Activated naive CD8-positive, alpha-beta T cell treated with anti-CD3 and anti-CD28 coated beads, Interleukin-2, amount 50 U/mL, for 16 hours (primary cell): ENCODE data around the gene VMP1.

Experiments
- DNase-seq: peaks from one replicate; pipeline ENCODE4 v3.0.0-alpha.2; 2020; ENCODE audit warnings: low read depth, low spot score

Gene VMP1

GRCh38 chr17:59707149-59707970, at the start of gene VMP1, which contains the start of gene PTRH2:
Gene VMP1 (plus strand): TSS chr17:59707654. CDS start chr17:59731447, 23,793 bp downstream.
Gene PTRH2 (minus strand): TSS chr17:59707430. CDS start chr17:59697978, 9,452 bp downstream.
- DNase-seq = peak; percentile 78

DNA sequence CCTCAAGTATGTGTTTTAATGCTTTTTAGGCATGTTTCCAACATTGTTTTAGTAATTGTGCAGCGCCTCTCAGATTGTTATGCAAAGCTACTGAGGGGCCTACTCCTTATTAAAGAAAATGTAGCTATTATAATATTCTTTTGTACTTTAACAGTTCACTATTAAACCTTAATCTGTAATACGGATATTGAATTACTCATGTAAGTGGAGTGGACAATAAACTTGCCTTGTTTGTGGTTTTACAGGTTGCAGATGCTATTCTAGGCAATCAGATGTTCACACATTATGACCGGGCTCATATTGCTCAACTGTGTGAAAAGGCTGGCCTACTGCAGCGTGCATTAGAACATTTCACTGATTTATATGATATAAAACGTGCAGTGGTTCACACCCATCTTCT, 41.2 kb upstream of the VMP1 start:
- no peak for DNase-seq

GRCh38 chr17:59668816-59669215, 38.6 kb upstream of the VMP1 start:
- no peak for DNase-seq

GRCh38 chr17:59669411-59669810, 38.0 kb upstream of the VMP1 start:
- no peak for DNase-seq

- DNase-seq = no peak
These were observed 37.5 kb upstream of the VMP1 start for GRCh38 chr17:59669944-59670343.

DNA sequence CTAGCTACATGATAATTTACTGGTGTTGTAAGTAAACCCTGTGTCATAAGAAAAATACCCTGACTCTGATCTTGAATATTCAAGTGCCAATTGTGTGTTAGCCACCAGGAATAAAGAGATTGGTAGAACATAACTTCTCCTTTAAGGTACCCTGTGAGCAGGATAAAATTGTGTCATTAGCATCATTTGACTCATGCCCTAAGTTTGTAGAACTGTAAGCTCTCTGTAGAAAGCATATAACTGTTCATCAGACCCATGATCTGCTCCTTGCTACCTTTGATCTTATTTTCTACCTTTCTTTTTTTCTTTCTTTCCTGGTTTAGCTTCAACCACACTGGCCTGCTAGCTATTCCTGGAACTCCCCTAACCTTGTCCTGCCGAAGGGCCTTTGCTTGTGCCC, 36.1 kb upstream of the VMP1 start:
- no peak for DNase-seq

DNA sequence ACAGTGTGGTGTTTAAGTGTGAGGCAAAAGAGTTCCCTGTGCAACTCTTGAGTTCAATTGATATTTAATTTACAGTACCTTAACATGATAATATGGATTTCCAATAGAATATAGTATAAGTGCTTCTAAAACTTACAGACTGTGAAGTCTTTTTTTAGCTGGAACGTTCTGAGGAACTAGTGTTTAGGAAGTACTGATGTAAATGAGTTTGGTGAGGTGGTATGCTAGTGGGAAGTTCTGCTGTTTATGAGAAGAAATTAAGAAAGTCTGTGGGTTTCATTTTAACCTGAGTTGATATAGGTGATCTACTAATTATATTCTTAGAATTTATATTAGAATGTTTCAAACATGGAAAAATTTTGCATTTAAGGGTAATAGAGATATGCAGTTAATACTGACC, 32.2 kb upstream of the VMP1 start:
- no peak for DNase-seq

- no peak for DNase-seq
These were observed 30.7 kb upstream of the VMP1 start for GRCh38 chr17:59676716-59677115.

DNA sequence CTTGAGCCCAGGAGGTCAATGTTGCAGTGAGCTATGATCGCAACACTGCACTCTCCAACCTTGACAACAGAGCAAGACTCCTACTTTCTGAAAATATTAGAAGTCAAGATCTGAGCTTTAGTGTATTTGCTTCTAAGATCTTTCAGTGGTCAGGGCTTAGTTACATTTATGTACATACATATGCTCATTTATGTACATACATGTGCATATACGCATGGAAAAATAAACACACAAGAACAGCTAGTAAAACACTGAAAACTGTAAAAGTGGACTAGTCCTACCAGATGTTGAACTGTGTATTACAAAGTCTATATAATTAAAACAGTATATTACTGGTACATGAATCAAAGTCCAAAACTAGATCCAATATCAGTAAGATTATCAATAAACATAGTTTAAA, 28.5 kb upstream of the VMP1 start:
- no peak for DNase-seq

- no peak for DNase-seq
These were observed 27.1 kb upstream of the VMP1 start for GRCh38 chr17:59680314-59680713.

- no peak for DNase-seq
These were observed 24.2 kb upstream of the VMP1 start for GRCh38 chr17:59683283-59683682.

DNA sequence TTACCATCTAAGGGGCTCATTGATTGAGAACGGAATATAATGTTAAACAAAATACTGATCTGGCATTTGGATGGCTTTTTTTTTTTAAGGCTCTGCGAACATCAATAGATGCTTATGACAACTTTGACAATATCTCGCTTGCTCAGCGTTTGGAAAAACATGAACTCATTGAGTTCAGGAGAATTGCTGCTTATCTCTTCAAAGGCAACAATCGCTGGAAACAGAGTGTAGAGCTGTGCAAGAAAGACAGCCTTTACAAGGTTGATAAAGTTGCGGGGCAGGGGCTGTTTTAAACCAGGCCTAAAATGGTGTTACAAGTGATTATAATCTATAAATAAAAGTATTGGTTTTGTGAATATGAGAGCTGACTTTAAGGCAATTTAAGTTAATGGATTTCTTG, 22.5 kb upstream of the VMP1 start:
- DNase-seq = no peak

DNA sequence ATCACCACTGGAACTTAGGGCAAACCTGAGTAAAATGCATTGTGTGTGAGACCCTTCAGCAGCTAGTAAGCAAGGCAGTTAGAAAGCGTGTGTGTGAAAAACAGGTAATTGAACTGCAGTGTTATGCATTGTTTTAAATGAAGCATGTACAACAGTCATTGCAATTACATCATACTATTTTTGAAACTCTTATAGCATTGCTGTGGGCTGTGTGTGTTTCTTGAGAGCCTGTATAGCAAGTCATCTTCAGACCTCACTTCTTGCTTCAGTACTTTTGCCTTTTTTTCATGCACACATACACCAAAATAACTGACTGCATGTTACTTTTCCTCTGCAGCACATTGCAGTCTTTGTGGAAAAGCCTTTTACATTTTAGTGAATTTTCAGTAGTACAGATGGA, 19.4 kb upstream of the VMP1 start:
- no peak for DNase-seq

DNA sequence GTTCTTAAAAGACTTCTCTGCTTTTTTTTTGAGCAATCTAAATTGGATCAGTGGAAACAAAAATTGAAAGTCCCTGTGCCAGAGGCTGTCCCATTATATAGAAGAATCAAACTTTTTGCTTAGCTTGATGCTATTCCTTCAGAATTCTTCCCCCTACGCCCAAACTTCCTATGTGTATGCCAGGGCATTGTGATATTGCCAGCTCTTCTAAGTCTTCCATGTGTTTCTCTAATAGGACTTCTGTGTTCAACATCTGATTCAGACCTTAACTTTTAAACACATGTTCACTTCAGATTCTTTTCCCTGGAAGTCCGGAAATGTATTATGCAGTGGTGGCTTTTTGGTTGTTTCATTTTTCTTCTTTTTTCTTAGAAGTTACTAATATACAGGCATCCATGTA, 19.0 kb upstream of the VMP1 start:
- DNase-seq = no peak

- no peak for DNase-seq
These were observed 13.9 kb upstream of the VMP1 start for GRCh38 chr17:59693582-59693981.

- no peak for DNase-seq
These were observed 13.1 kb upstream of the VMP1 start for GRCh38 chr17:59694344-59694743.

DNA sequence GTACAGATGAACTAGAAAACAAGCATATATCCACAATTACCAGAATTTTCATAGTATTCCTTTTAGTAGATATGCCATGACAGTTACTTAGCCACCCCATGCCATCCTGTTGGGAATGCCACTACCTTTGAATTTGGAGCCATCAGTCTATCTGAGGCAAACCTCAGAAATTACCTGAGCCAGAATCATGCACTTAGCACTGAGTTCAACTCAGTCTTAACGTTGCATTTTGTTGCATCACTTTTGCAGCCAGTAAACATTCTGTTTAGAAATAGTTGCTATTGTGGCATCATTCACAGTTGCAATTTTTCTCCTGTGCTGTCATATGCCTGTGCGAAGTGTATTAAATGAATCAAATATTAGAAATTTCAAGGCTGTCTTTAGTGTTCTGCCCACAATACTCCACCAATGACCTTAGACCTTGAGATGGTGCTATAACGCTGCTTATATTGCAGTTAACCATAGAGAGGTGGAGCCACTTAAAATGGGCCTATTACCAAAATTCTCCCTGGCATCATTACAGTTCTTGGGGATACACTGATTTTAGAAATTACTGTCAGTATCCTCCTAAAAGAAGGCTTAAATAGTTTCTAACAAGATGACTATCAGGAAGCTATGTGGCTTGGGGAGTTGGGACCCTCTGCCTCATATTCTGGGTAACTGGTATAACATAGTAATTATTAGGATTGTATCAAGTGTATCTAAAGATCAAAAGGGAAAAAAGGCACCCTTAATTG, 11.3 kb upstream of the VMP1 start:
- no peak for DNase-seq

GRCh38 chr17:59696682-59697277, 10.7 kb upstream of the VMP1 start:
- no peak for DNase-seq

- DNase-seq = no peak
These were observed 9.3 kb upstream of the VMP1 start for GRCh38 chr17:59698143-59698542.

DNA sequence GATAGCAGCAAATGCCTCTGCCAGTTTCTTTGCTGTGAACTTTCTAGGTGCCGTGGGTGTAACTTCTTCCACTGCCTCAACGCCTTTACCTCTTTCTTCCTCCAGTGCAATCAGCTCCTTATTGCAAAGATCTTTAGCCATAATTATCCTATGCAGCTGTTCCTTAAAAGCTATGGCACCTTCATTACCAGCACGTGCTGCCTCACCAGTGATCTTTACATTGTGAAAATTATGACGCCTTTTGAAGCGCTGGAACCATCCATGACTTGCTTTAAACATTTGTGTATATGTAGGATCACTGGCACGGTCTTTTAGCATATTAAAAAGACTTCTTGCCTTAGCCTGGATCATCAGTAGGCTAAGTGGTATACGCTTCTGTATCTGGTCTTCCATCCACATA, 8.2 kb upstream of the VMP1 start:
- DNase-seq = no peak

DNA sequence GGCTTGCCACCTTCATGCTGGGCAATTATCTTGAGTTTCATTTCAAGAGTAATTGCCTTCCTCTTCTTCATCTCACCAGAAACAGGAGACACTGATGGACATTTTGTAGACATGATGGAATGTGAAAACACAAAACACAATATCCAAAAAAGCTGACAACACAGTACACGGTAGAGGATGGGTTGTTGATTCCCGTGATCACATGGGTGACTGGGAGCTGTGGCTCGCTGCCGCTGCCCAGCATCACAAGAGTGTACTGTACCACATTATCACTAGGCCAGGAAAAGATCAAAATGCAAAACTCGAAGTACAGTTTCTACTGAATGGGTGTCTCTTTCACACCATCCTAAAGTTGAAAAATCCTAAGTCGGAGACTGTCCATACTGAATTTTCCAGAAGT, 7.7 kb upstream of the VMP1 start:
- no peak for DNase-seq

GRCh38 chr17:59702304-59702703, 5.2 kb upstream of the VMP1 start:
- no peak for DNase-seq

DNA sequence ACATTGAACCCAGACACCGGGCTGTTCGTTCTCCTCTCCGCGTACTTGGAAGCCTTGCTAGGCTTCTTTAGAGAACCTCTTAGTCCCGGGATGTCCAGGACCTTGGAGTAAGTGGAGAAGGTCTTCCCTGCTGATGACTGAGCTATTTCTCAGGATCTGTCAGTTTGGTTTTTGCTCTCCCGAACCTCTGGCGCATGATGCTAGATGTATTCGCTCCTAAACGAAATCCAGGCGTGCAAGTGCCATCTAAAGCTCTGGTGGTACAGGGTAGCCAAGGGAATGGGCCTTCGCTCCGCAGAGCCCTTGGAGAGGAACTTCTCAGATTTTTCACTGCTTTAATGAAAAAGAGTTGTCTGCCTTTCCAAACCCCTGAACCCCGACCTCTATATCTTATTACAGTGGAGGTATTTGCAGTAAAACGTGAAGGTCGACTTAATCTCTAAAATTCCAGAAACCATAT, 547 bp downstream of the VMP1 start:
- no peak for DNase-seq
